ENCODE results near the gene ABHD14A. TPM values are rescaled to one million over a fixed set of nuclear protein-coding genes. Genes with fewer than 3 reads are reported as not detected.
"Not testable (repeated sequence)": the region's sequence is repeated elsewhere in the genome, so short reads cannot be mapped to it uniquely, and the experiment has no call there.

The ABHD14A gene
- total RNA-seq, 2 experiments from 2014 or later, result 11.5 to 16.7 TPM

GRCh38 chr3:51986010-51986947 is 11.4 kb downstream of the ABHD14A start:
- Mint-ChIP-seq H3K4me1 (peaks cover 27% of the 10 kb centered on the region), H3K9me3 (no peaks in the 10 kb centered on the region), H3K36me3 (ENCODE audit: low read depth) (peaks cover 8% of the 10 kb centered on the region), H3K27ac (peak overlapping the region; percentile 19), H3K27me3 (no peaks in the 10 kb centered on the region), H3K4me3 (no peak overlapping the region)
- DNase-seq, result no peak
- CTCF ChIA-PET, result interaction anchor here (0.6 to 1.2 kb wide), 6 partner anchors 9 to 182 kb away, joined by 3 to 5 read pairs (median 4); partner anchors contain the start of gene RPL29
- POLR2A ChIA-PET, result no interaction called here

GRCh38 chr3:51987568-51987967 is 12.7 kb downstream of the ABHD14A start:
- peaks cover 11% of the 10 kb centered on the region for H3K36me3 Mint-ChIP-seq (ENCODE audit: low read depth)
- ChIA-PET POLR2A (no interaction called here), CTCF (interaction anchor here (0.6 kb wide), 1 partner anchor 14 kb away, joined by 3 read pairs; the partner anchor contains the start of gene ABHD14B)
- no peak for DNase-seq
- H3K4me1 Mint-ChIP-seq, result peaks cover 27% of the 10 kb centered on the region
- no peaks in the 10 kb centered on the region for H3K27me3 Mint-ChIP-seq
- H3K27ac Mint-ChIP-seq, result peak overlapping the region; percentile 57
- no peaks in the 10 kb centered on the region for H3K9me3 Mint-ChIP-seq
- no peak overlapping the region for H3K4me3 Mint-ChIP-seq

- no peaks in the 10 kb centered on the region for H3K27me3 Mint-ChIP-seq
- H3K9me3 Mint-ChIP-seq, result no peaks in the 10 kb centered on the region
- H3K36me3 Mint-ChIP-seq (ENCODE audit: low read depth), result peaks cover 16% of the 10 kb centered on the region
- peaks cover 26% of the 10 kb centered on the region for H3K4me1 Mint-ChIP-seq
- no peak overlapping the region for H3K4me3 Mint-ChIP-seq
- H3K27ac Mint-ChIP-seq, result no peak overlapping the region
- ChIA-PET POLR2A (interaction anchor here (0.6 kb wide), 1 partner anchor 1135 kb away, joined by 5 read pairs; no protein-coding TSS in a partner anchor), CTCF (no interaction called here)
- DNase-seq, result no peak
These were observed 13.7 kb downstream of the ABHD14A start for GRCh38 chr3:51988286-51989146.

- POLR2A ChIA-PET, H3K4me3 Mint-ChIP-seq, DNase-seq, H3K9me3 Mint-ChIP-seq, H3K27ac Mint-ChIP-seq, H3K27me3 Mint-ChIP-seq: not testable (repeated sequence)
- Mint-ChIP-seq H3K4me1 (peaks cover 33% of the 10 kb centered on the region), H3K36me3 (ENCODE audit: low read depth) (peaks cover 35% of the 10 kb centered on the region)
- CTCF ChIA-PET, result interaction anchor here (1.2 to 3.1 kb wide), 3 partner anchors 8 to 16 kb away, joined by 3 to 15 read pairs (median 10); partner anchors contain the start of genes ABHD14A, ABHD14B and ACY1
These were observed 15.7 kb downstream of the ABHD14A start for GRCh38 chr3:51990501-51990971.

- Mint-ChIP-seq H3K4me1 (peaks cover 42% of the 10 kb centered on the region), H3K9me3 (no peaks in the 10 kb centered on the region), H3K27me3 (peaks cover 6% of the 10 kb centered on the region), H3K36me3 (ENCODE audit: low read depth) (peaks cover 39% of the 10 kb centered on the region), H3K4me3 (no peak overlapping the region), H3K27ac (peak overlapping the region; percentile 57)
- no peak for DNase-seq
- ChIA-PET CTCF (interaction anchor here (0.6 to 3.1 kb wide), 8 partner anchors 9 to 490 kb away, joined by 3 to 15 read pairs (median 4); partner anchors contain the start of genes ABHD14A, ABHD14B and ACY1), POLR2A (interaction anchor here (0.6 to 2.9 kb wide), 2 partner anchors 8 to 494 kb away, joined by 6 to 10 read pairs; partner anchors contain the start of gene ACY1)
These were observed 17.3 kb downstream of the ABHD14A start for GRCh38 chr3:51992017-51992682.

- CTCF ChIA-PET, result interaction anchor here (0.6 kb wide), 1 partner anchor 82 kb away, joined by 4 read pairs; no protein-coding TSS in a partner anchor
- not testable (repeated sequence) for DNase-seq, H3K27me3 Mint-ChIP-seq, H3K9me3 Mint-ChIP-seq
- peaks cover 42% of the 10 kb centered on the region for H3K4me1 Mint-ChIP-seq
- POLR2A ChIA-PET, result interaction anchor here (2.9 kb wide), 1 partner anchor 10 kb away, joined by 10 read pairs; the partner anchor contains the start of gene ACY1
- H3K4me3 Mint-ChIP-seq, result peak overlapping the region; percentile 99
- H3K36me3 Mint-ChIP-seq (ENCODE audit: low read depth), result peaks cover 39% of the 10 kb centered on the region
- peak overlapping the region; percentile 60 for H3K27ac Mint-ChIP-seq
These were observed 18.8 kb downstream of the ABHD14A start for GRCh38 chr3:51993657-51994056.

GRCh38 chr3:51994530-51994929 is 19.7 kb downstream of the ABHD14A start:
- POLR2A ChIA-PET, result interaction anchor here (0.7 to 2.9 kb wide), 2 partner anchors 11 to 34 kb away, joined by 3 to 10 read pairs; partner anchors contain the start of gene ACY1
- DNase-seq, result no peak
- CTCF ChIA-PET, result interaction anchor here (0.8 to 2.4 kb wide), 6 partner anchors 10 to 129 kb away, joined by 3 to 20 read pairs (median 6); partner anchors contain the start of genes ABHD14A and ABHD14B
- H3K4me1 Mint-ChIP-seq, result peaks cover 42% of the 10 kb centered on the region
- H3K9me3 Mint-ChIP-seq, result no peaks in the 10 kb centered on the region
- peak overlapping the region; percentile 100 for H3K27ac Mint-ChIP-seq
- H3K27me3 Mint-ChIP-seq, result peaks cover 10% of the 10 kb centered on the region
- H3K36me3 Mint-ChIP-seq (ENCODE audit: low read depth), result peaks cover 39% of the 10 kb centered on the region
- H3K4me3 Mint-ChIP-seq, result peak overlapping the region; percentile 99

- DNase-seq, result peak; percentile 94
- Mint-ChIP-seq H3K4me3 (peak within 1 kb of the TSS; percentile 99), H3K9me3 (no peaks in the 10 kb centered on the region), H3K4me1 (peaks cover 45% of the 10 kb centered on the region), H3K27ac (peak within 1 kb of the TSS; percentile 100), H3K36me3 (ENCODE audit: low read depth) (peaks cover 39% of the 10 kb centered on the region), H3K27me3 (peaks cover 10% of the 10 kb centered on the region)
- CTCF ChIA-PET, result interaction anchor here (0.5 to 2.4 kb wide), 17 partner anchors 9 to 992 kb away, joined by 3 to 20 read pairs (median 4); partner anchors contain the start of genes ABHD14A, ABHD14B, DUSP7 and PARP3
- POLR2A ChIA-PET, result interaction anchor here (0.6 to 1.0 kb wide), 4 partner anchors 12 to 282 kb away, joined by 3 to 7 read pairs (median 6); partner anchors contain the start of genes ACY1 and PARP3
These were observed 20.7 kb downstream of the ABHD14A start, which contains the start of gene RPL29 for GRCh38 chr3:51995346-51996163. RPL29 (minus strand) TSS chr3:51995895; CDS start chr3:51995461, 434 bp downstream.

GRCh38 chr3:51997172-51997571 is 22.3 kb downstream of the ABHD14A start:
- peak overlapping the region; percentile 14 for H3K4me3 Mint-ChIP-seq
- CTCF ChIA-PET, result no interaction called here

GRCh38 chr3:51997935-51998596 is 23.2 kb downstream of the ABHD14A start:
- Mint-ChIP-seq H3K27me3 (peaks cover 10% of the 10 kb centered on the region), H3K36me3 (ENCODE audit: low read depth) (peaks cover 26% of the 10 kb centered on the region), H3K9me3 (no peaks in the 10 kb centered on the region), H3K4me3 (no peak overlapping the region), H3K27ac (no peak overlapping the region), H3K4me1 (peaks cover 37% of the 10 kb centered on the region)
- ChIA-PET CTCF (interaction anchor here (0.6 to 1.2 kb wide), 3 partner anchors 15 to 282 kb away, joined by 3 to 4 read pairs (median 4); partner anchors contain the start of genes ACY1, PARP3 and RRP9), POLR2A (no interaction called here)
- DNase-seq, result no peak

More at GRCh38 chr3:51997172-51997571, 22.3 kb downstream of the ABHD14A start:
- H3K4me1 Mint-ChIP-seq, result peaks cover 45% of the 10 kb centered on the region
- POLR2A ChIA-PET, result no interaction called here
- no peak for DNase-seq
- peaks cover 10% of the 10 kb centered on the region for H3K27me3 Mint-ChIP-seq
- no peaks in the 10 kb centered on the region for H3K9me3 Mint-ChIP-seq
- H3K27ac Mint-ChIP-seq, result no peak overlapping the region
- H3K36me3 Mint-ChIP-seq (ENCODE audit: low read depth), result peaks cover 34% of the 10 kb centered on the region

Measured in activated CD4-positive, alpha-beta T cell treated with anti-CD3 and anti-CD28 coated beads, Interleukin-2, amount 10 ng/mL, durations not matched to agents 7 days and 5 days (primary cell).